LNCAP (cell line): ENCODE results near the gene BAMBI.

Experiments
- CTCF ChIP-seq: fragments of 450-650 bp; IDR thresholded peaks from 2 replicates; pipeline ENCODE4 v1.5.1; 2017; ENCODE audit warnings: mild to moderate bottlenecking

The BAMBI gene

GRCh38 chr10:28719789-28720436 lies 42.6 kb downstream of the BAMBI start:
- TF ChIP-seq CTCF: no peak

- TF ChIP-seq CTCF: no peak
Observed at GRCh38 chr10:28721318-28721951, 44.1 kb downstream of the BAMBI start.

GRCh38 chr10:28722065-28722803 lies 44.9 kb downstream of the BAMBI start:
- no peak for TF ChIP-seq CTCF

GRCh38 chr10:28728366-28728765 lies 51.0 kb downstream of the BAMBI start:
- no peak for TF ChIP-seq CTCF

GRCh38 chr10:28730031-28730778 lies 52.9 kb downstream of the BAMBI start:
- no peak for TF ChIP-seq CTCF

- no peak for TF ChIP-seq CTCF
Observed at GRCh38 chr10:28732091-28732490, 54.8 kb downstream of the BAMBI start.
